Measurements from ENCODE around the gene LINC01488. TPM values are rescaled to one million over a fixed set of nuclear protein-coding genes. Genes with fewer than 3 reads are reported as not detected.

LINC01488 gene
- total RNA-seq, 2 donors from 2014 or later = not detected

DNA sequence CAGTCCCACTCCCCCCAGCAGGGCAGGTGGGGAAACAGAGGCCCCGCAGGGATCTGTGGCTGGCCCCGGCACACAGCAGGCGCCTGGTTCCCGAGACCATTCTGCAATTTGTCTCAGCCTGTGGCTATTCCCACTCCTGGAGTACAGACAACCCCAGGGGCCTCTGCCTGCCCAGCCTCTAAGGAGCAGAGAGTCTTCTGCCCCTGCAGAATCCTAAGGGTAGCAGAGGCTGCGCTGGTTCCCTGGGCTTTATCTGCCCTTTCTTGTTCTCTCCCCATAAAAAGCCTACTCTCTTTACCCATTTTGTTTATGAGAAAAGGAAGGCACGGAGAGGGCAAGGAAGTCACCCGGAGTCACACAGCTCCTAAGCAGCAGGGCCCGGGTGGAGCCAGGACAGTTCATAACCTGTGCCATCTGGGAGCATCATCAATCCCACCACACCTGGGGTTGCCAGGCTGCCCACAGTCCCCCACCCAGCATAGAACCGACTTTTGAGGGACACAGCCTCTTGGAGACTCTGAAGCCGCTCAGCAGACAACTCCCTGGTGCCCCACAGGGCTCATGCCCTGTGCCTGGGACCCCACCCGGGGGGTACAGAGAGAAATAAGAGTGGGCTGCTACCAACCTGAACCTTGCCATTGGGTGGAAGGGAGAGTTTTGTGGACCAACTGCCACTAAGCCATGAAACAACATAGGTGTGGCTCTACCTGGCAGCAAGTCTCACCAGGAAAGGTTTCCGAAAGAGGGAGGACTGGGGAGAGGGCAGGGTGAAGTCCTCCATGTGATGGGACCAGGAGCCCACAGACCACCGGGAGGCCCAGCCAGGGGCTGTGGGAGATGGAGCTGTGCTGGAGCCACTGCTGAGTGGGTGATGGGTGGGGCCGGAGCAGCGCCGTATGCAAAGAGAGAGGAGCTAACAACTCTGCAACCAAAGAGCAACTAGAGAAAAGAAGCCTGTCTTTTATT lies 17.2 kb upstream of the LINC01488 start:
- ATAC-seq (no peak), DNase-seq (ENCODE audit: low spot score) (no peak)
- no peak overlapping the region for H3K27ac Mint-ChIP-seq
- no peaks in the 10 kb centered on the region for H3K4me1 Mint-ChIP-seq (ENCODE audit: low read depth in 2 of 2)
- peaks cover 15 to 21% of the 10 kb centered on the region in 2 donors for H3K27me3 Mint-ChIP-seq
- no peak overlapping the region for H3K4me3 Mint-ChIP-seq
- no peaks in the 10 kb centered on the region for H3K9me3 Mint-ChIP-seq
- H3K36me3 Mint-ChIP-seq = no peaks in the 10 kb centered on the region

DNA sequence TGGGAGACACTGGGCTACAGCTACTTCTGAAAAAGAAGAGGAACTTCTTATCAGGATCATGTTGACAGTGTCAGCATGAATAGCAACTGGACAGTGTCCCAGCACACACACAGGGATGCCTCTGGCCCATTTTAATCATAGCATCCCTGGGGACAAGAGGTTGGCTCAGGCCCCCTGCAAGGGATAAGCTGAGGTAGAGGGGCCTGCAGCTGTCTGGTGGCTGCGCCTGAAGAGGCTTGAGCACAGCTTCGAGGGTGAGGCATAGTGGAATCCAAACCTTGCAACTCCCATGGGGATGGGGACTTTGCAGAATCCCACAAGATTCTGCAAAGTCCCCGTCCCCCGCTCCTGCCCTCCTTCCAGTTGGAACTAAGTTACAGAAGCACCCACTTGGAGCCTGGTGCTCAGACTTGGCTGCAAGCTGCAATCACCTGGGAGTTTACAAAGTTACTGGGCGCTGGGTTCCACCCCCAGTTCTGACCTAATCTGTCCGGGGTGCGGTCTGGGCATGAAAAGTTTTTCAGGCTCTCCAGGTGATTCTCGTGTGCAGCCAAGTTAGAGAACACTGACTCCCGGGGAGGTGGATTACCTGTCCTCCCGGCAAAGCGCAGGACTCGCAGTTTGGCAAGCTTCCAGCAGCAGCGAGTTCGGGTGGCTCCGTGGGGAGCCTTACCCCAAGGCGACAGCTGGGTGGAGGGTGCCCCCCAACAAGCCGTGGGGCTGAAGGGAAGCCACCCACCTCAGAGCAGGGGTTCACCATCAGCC lies 16.0 kb upstream of the LINC01488 start:
- Mint-ChIP-seq H3K4me1 (ENCODE audit: low read depth in 2 of 2) (no peaks in the 10 kb centered on the region), H3K4me3 (no peak overlapping the region), H3K27ac (no peak overlapping the region), H3K9me3 (no peaks in the 10 kb centered on the region), H3K27me3 (peaks cover 11 to 14% of the 10 kb centered on the region in 2 donors), H3K36me3 (no peaks in the 10 kb centered on the region)
- DNase-seq (ENCODE audit: low spot score) (no peak), ATAC-seq (no peak)

GRCh38 chr11:69466039-69466438 lies 15.4 kb upstream of the LINC01488 start:
- DNase-seq (ENCODE audit: low spot score) (no peak), ATAC-seq (no peak)
- H3K27ac Mint-ChIP-seq = no peak overlapping the region
- no peaks in the 10 kb centered on the region for H3K9me3 Mint-ChIP-seq
- peaks cover 5 to 14% of the 10 kb centered on the region in 2 donors for H3K27me3 Mint-ChIP-seq
- H3K36me3 Mint-ChIP-seq = no peaks in the 10 kb centered on the region
- no peaks in the 10 kb centered on the region for H3K4me1 Mint-ChIP-seq (ENCODE audit: low read depth in 2 of 2)
- H3K4me3 Mint-ChIP-seq = no peak overlapping the region

DNA sequence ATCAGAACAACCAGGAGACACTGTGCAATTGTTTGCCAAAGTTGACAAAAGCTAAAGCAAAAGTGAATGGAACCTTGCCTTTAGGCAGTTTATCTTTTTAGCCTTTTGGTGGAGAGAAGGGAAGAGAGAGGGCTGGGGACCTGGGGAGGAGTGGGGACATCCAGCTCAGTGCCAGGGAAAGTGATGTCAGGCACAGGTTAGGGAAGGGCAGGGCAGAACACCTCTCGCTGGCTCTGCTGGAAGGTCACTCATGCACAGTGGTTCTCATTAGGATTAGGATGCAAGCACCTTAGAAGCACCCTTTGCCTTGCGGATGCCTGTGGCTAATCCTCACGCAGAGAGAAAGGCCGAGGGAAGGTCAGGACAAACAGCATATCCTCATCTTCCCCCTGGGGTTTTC lies 14.3 kb upstream of the LINC01488 start:
- DNase-seq (ENCODE audit: low spot score) (no peak), ATAC-seq (no peak)
- Mint-ChIP-seq H3K4me1 (ENCODE audit: low read depth in 2 of 2) (no peaks in the 10 kb centered on the region), H3K27ac (no peak overlapping the region), H3K36me3 (no peaks in the 10 kb centered on the region), H3K27me3 (peaks cover 0 to 10% of the 10 kb centered on the region in 2 donors), H3K9me3 (no peaks in the 10 kb centered on the region), H3K4me3 (no peak overlapping the region)

DNA sequence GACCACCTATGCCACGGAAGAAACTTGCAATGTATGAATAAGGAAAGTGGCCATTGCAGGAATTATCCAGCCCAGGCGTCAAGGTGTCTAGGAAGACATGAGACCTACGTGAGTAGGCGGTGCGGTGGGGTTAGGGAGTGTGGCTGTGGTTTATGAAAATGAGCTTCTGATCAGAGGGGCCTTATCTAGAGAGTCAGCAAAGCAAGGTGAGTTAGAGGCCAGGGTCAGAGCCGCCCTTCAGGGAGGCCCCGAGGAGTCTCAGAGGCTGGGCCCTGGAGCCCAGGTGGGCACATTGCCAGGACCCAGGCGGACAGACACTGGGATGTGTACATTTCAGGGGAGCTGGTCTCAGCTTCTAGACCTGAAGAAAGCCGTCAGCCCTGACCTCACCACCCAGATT lies 13.8 kb upstream of the LINC01488 start:
- Mint-ChIP-seq H3K27me3 (peaks cover 0 to 6% of the 10 kb centered on the region in 2 donors), H3K36me3 (no peaks in the 10 kb centered on the region), H3K4me1 (ENCODE audit: low read depth in 2 of 2) (no peaks in the 10 kb centered on the region), H3K27ac (no peak overlapping the region), H3K4me3 (no peak overlapping the region), H3K9me3 (no peaks in the 10 kb centered on the region)
- ATAC-seq (no peak), DNase-seq (ENCODE audit: low spot score) (no peak)

DNA sequence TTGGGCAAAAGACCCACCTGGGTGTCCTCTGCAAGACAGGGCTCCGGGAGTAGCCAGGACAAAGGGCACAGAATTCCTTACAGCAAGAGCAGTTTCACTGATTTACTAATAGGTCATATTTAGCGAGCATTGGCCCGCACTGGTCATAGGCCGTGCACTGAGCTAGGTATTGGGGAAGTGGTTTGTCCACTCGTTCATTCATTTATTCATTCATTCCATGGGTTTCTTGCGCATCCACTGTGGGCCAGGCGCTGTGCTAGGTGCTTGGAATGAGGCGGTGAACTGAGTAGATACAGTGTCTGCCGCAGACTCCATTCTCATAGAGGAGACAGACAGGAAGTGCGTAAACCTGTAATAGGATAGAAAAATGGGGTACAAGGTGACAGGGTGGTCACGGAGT lies 13.2 kb upstream of the LINC01488 start:
- H3K27me3 Mint-ChIP-seq = peaks cover 0 to 6% of the 10 kb centered on the region in 2 donors
- DNase-seq (ENCODE audit: low spot score) (no peak), ATAC-seq (no peak)
- no peak overlapping the region for H3K4me3 Mint-ChIP-seq
- H3K9me3 Mint-ChIP-seq = no peaks in the 10 kb centered on the region
- H3K4me1 Mint-ChIP-seq (ENCODE audit: low read depth in 2 of 2) = no peaks in the 10 kb centered on the region
- no peaks in the 10 kb centered on the region for H3K36me3 Mint-ChIP-seq
- H3K27ac Mint-ChIP-seq = no peak overlapping the region

DNA sequence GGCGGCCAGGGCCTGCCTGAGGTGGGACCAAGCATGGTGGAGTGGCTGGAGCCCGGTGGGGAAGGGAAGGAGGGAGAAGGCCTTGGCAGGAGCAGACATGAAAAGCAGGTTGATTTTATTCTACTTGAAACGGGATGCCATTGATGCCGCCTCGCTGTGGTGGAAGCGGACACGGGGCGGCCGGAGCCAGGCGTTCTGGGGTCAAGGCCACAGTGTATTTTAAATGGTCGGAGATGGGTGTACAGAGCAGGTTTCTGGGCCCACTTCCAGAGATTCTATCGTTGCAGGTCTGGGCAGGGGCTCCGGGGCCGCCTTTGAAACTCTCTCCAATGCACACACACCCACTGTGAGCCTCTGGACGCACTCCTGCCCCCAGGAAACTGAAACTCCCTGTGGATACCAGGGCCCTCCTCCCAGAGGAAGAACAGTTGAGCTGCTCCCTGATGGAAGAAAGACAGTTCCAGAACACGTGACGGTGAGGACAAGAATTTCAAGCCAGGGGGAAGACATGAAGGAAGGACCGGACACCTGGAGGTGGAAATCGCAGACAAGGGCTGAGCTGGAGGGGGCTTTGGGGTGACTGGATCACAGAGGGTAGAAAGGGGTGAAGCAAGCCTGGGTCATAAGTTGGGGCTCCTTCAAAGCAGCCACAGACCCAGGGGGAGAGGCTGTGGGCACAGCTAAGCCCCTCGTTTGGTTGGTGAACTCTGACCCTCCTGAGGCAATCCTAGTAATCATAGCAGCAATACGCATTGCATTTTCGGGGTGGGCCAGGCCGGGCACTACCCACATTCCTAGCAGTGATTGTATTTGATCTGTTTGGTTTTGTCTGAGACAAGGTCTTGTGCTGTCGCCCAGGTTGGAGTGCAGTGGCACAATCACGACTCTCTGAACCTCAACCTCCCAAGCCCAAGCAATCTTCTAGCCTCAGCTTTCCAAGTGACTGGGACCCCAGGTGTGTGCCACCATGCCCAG lies 12.3 kb upstream of the LINC01488 start:
- peaks cover 0 to 6% of the 10 kb centered on the region in 2 donors for H3K27me3 Mint-ChIP-seq
- no peaks in the 10 kb centered on the region for H3K4me1 Mint-ChIP-seq (ENCODE audit: low read depth in 2 of 2)
- H3K27ac Mint-ChIP-seq = no peak overlapping the region
- ATAC-seq = no peak
- no peak overlapping the region for H3K4me3 Mint-ChIP-seq
- no peaks in the 10 kb centered on the region for H3K9me3 Mint-ChIP-seq
- H3K36me3 Mint-ChIP-seq = no peaks in the 10 kb centered on the region
- DNase-seq (ENCODE audit: low spot score) = no peak

DNA sequence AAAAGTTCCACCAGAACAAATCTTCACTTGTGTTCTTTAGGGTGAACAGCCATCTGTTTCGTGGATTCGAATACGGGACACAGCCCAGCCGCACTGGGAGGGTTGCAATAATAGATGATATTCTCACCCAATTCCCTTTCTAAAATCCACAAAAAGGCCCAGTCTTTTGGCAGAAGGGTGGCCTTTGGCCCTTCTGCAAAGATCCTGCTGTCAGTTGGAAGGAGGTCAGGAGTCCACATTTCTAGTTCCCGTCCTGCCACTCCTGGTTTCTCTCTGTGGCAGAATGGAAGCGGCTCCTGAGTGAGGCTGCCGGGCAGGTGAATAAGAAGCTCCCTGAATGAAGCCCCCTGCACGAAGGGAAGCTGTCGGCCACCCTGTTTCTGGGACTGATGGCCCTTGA lies 11.2 kb upstream of the LINC01488 start:
- ATAC-seq = no peak
- H3K27me3 Mint-ChIP-seq = no peaks in the 10 kb centered on the region

GRCh38 chr11:69470793-69471728 lies 10.4 kb upstream of the LINC01488 start:
- no peaks in the 10 kb centered on the region for H3K27me3 Mint-ChIP-seq
- ATAC-seq (no peak), DNase-seq (ENCODE audit: low spot score) (no peak)
- H3K9me3 Mint-ChIP-seq = no peaks in the 10 kb centered on the region
- no peaks in the 10 kb centered on the region for H3K4me1 Mint-ChIP-seq (ENCODE audit: low read depth in 2 of 2)
- H3K4me3 Mint-ChIP-seq = no peak overlapping the region
- no peaks in the 10 kb centered on the region for H3K36me3 Mint-ChIP-seq
- no peak overlapping the region for H3K27ac Mint-ChIP-seq

More for the DNA sequence above, 11.2 kb upstream of the LINC01488 start:
- no peak for DNase-seq (ENCODE audit: low spot score)
- no peaks in the 10 kb centered on the region for H3K36me3 Mint-ChIP-seq
- no peak overlapping the region for H3K27ac Mint-ChIP-seq
- no peak overlapping the region for H3K4me3 Mint-ChIP-seq
- no peaks in the 10 kb centered on the region for H3K4me1 Mint-ChIP-seq (ENCODE audit: low read depth in 2 of 2)
- H3K9me3 Mint-ChIP-seq = no peaks in the 10 kb centered on the region

- H3K27me3 Mint-ChIP-seq = no peaks in the 10 kb centered on the region
- H3K27ac Mint-ChIP-seq = no peak overlapping the region
- no peak for DNase-seq (ENCODE audit: low spot score)
- no peak overlapping the region for H3K4me3 Mint-ChIP-seq
- H3K36me3 Mint-ChIP-seq = no peaks in the 10 kb centered on the region
- no peaks in the 10 kb centered on the region for H3K9me3 Mint-ChIP-seq
- no peak for ATAC-seq
- no peaks in the 10 kb centered on the region for H3K4me1 Mint-ChIP-seq (ENCODE audit: low read depth in 2 of 2)
Measured at GRCh38 chr11:69471729-69472540, 9.5 kb upstream of the LINC01488 start.

- Mint-ChIP-seq H3K4me3 (no peak overlapping the region), H3K27ac (no peak overlapping the region), H3K9me3 (no peaks in the 10 kb centered on the region), H3K4me1 (ENCODE audit: low read depth in 2 of 2) (no peaks in the 10 kb centered on the region), H3K36me3 (no peaks in the 10 kb centered on the region), H3K27me3 (no peaks in the 10 kb centered on the region)
- ATAC-seq (no peak), DNase-seq (ENCODE audit: low spot score) (no peak)
Measured at GRCh38 chr11:69472541-69473275, 8.8 kb upstream of the LINC01488 start.
